SK-N-MC (cell line): ENCODE measurements around the gene TIAM1.

Experiments used
- DNase-seq: peaks from one replicate; pipeline ENCODE4 v3.0.0-alpha.2; 2011; ENCODE audit warnings: low read depth, low spot score
- H3K27ac ChIP-seq: fragments of 200-600 bp; sonication (generic); 2 replicates; pipeline ENCODE4 v1.5.1; 2016; ENCODE audit warnings: mixed run types
- H3K36me3 ChIP-seq: fragments of 200-600 bp; sonication (generic); 2 replicates; pipeline ENCODE4 v1.6.1; 2017; ENCODE audit warnings: antibody characterized with exemption, low read length, mixed read lengths; ENCODE audit not compliant: insufficient read depth
- H3K4me3 ChIP-seq: fragments of 200-600 bp; sonication (generic); 2 replicates; pipeline ENCODE4 v1.5.1; 2016
- H3K9ac ChIP-seq: fragments of 200-600 bp; sonication (generic); 2 replicates; pipeline ENCODE4 v1.8.0; 2017; ENCODE audit warnings: mixed run types, mixed read lengths; ENCODE audit not compliant: insufficient read length
- H3K9me3 ChIP-seq: fragments of 200-600 bp; sonication (generic); 2 replicates; pipeline ENCODE4 v1.6.1; 2017; ENCODE audit warnings: low read depth, mild to moderate bottlenecking, antibody characterized with exemption, low read length, moderate library complexity, mixed read lengths
- EZH2 ChIP-seq: fragments of 200-600 bp; sonication (generic); IDR thresholded peaks from one replicate; pipeline ENCODE4 v1.6.1; 2017; ENCODE audit warnings: antibody characterized with exemption
- FOXP2 ChIP-seq: optimal IDR thresholded peaks from 2 replicates; pipeline ENCODE3; 2011; ENCODE audit warnings: mild to moderate bottlenecking, moderate library complexity; ENCODE audit not compliant: insufficient read depth; ENCODE audit errors: extremely low read length, control extremely low read depth
- POLR2AphosphoS5 ChIP-seq: IDR thresholded peaks from 2 replicates; pipeline ENCODE4 v1.6.1; 2012; ENCODE audit warnings: mild to moderate bottlenecking, low read depth, low read length, borderline replicate concordance

Gene TIAM1

DNA sequence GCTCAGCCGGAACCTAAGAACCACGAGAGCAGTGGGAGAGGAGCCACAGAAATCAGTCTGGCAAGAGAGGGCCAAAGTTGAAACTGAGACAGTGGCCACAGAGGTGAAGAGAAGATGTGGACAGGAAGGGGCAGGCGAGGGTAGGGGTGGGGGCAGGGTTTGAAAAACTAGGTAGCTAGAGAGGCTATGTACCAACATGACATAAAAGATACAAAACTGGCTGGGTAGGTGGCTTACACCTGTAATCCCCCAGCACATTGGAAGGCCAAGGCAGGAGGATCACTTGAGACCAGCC is 28.4 kb upstream of the TIAM1 start:
- Histone ChIP-seq H3K9me3 (no peaks in the 10 kb centered on the region), H3K36me3 (no peaks in the 10 kb centered on the region), H3K27ac (no peak overlapping the region), H3K9ac (no peak overlapping the region), H3K4me3 (no peak overlapping the region)
- no peak for DNase-seq
- TF ChIP-seq EZH2 (no peak), POLR2AphosphoS5 (no peak), FOXP2 (no peak)

DNA sequence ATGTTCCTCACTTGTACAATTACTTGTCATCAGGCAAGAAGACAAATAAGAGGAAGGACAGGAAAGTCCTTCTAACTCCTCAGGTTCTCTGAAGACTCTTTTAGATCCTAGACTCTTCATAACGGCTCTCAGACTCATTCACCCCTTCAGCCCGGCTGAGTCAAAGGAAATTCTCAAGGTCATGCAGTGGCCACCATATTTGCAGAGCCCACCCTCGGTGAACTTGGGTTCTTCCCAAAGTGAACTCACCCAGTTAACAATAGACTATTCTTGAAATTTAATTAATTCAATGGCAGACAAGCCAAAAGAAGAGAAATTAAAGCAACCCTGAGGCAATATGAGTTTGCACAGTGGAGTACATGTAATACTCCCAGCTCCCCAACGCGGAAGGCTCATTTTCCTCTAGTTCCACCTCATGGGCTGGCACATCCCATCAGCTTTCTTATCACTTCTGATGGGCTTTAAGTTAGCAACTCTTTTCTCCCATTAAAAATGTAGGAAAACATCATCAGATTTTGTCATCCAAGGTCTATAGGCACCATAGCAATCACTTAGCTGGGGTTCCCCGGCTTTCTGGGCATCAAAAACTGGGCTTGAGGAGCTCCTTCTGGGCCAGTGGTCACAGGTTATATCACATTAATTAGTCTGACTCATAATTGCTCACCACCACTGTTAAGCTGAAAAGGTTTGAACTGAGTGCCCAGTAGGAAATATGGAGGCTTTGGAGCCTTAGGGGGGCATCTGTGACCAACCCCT is 27.8 kb upstream of the TIAM1 start:
- Histone ChIP-seq H3K36me3 (no peaks in the 10 kb centered on the region), H3K27ac (no peak overlapping the region), H3K9me3 (no peaks in the 10 kb centered on the region), H3K4me3 (no peak overlapping the region), H3K9ac (no peak overlapping the region)
- TF ChIP-seq POLR2AphosphoS5 (no peak), EZH2 (no peak), FOXP2 (no peak)
- DNase-seq: no peak

DNA sequence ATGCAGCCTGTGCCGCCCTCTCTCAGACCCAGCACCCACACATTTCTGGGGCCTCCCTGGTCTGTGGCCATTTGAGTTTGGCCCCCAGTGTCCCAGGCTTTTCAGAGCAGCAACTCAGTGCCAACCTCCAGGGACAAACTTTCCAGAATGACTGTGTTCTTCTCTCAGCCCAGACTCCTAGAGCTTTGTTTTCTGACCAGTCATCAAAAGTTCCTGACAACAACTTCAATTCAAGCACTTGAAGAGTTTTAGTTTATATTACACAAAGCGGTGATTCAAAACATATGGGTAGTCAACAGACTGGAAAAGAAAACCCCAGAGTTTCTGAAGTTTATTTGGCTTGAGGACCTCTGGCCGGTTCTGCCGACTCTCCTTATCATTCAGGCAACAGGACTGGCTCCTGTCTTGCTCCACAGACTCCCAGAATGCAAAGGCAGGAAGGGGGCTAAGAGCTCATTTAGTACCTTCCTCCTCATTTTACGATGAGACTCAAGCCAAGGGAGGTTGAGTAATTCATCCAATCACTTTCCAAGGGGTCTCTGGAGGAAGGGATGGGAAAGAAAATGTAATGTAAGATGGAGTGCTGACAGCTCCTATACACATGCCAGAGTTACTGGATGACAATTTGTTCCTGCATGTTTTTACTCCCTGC is 27.0 kb upstream of the TIAM1 start:
- no peak for DNase-seq
- H3K9me3 ChIP-seq: no peaks in the 10 kb centered on the region
- no peak for TF ChIP-seq FOXP2
- no peak for TF ChIP-seq EZH2
- TF ChIP-seq POLR2AphosphoS5: no peak
- no peaks in the 10 kb centered on the region for H3K36me3 ChIP-seq
- H3K27ac ChIP-seq: no peak overlapping the region
- no peak overlapping the region for H3K9ac ChIP-seq
- no peak overlapping the region for H3K4me3 ChIP-seq

DNA sequence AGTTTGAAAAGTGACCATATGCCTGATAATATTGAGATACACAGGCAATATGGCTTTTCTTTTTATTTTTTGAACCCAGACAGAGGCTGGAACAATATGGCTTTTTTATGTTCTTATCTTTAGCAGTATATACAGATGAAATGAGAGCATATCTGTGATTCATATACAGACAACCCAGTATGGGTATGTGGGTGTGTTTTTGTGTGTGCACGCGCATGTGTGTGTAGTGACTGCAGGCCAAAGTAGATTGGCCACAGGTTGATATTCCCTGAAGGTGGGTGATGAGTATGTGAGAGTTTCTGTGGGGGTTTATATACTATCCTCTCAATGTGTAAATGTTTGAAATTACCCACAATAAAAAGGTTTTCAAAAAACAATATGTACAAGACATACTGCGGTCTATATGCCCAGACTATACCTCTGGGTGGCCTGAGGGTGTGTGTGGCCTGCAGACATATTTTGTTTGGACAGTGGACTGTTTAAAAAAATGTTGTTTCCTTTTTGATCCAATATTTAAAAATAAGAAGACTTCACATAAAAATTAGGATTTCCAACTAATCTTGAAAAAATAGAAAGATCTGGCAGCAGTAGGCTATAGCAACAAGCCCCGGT is 26.3 kb upstream of the TIAM1 start:
- TF ChIP-seq EZH2: no peak
- Histone ChIP-seq H3K9ac (no peak overlapping the region), H3K36me3 (no peaks in the 10 kb centered on the region), H3K4me3 (no peak overlapping the region), H3K9me3 (no peaks in the 10 kb centered on the region), H3K27ac (no peak overlapping the region)
- DNase-seq: no peak

DNA sequence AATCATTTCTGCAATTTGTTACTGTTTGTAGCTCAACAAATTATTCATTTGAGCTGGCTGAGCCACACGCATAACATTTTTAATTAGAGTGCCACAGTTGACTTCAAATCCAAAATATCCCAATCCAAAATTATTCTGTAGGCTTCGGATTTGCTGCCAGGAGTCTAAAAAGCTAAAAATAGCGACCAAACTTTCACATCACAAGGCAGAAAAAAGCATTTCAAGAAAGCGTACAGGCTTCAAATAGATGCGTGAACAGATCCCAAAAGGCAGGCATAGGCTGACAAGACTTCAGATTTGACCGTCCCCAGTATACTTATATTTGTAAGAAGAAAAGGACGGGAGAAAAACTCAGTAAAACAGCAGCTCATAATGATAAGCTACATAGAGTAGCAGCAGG is 24.3 kb upstream of the TIAM1 start:
- Histone ChIP-seq H3K4me3 (no peak overlapping the region), H3K9me3 (no peaks in the 10 kb centered on the region), H3K27ac (no peak overlapping the region), H3K36me3 (no peaks in the 10 kb centered on the region), H3K9ac (no peak overlapping the region)
- no peak for TF ChIP-seq EZH2
- no peak for TF ChIP-seq FOXP2
- no peak for TF ChIP-seq POLR2AphosphoS5
- no peak for DNase-seq

DNA sequence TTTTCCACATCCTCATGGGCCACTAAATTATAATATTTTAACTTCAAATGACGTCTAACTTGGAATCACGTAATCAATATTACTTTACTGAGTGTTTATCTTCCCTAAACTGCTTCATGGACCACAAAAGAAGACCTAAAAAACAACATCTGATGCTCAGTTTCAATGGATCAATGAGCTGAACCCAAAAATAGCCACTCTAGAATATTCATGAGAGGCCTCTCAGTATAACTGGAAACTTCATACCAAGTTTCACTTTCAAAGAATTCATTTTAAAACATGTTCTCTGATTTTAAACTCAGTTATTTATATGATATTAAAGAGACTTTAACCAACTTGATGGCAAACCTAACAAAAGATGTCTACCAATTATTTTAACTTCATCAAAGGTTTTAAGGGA is 23.7 kb upstream of the TIAM1 start:
- Histone ChIP-seq H3K4me3 (no peak overlapping the region), H3K9ac (no peak overlapping the region), H3K27ac (no peak overlapping the region), H3K9me3 (no peaks in the 10 kb centered on the region), H3K36me3 (no peaks in the 10 kb centered on the region)
- DNase-seq: no peak
- TF ChIP-seq POLR2AphosphoS5 (no peak), FOXP2 (no peak), EZH2 (no peak)

DNA sequence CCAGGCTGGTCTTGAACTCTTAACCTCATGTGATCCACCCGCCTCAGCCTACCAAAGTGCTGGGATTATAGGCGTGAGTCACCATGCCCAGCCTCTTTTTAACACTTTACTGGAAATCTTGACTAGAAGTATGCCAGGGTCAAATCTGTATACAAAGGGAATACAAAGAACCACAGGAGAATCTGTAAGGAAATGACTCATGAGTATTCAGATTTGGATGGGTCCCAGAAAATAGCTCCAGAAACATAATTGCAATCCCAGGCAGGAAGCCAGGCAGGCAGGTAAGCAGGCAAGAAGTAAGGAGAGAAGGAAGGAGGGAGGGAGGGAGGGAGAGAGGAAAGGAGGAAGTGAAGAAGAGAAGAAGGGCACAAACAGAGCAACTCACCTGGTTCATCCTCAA is 22.8 kb upstream of the TIAM1 start:
- H3K36me3 ChIP-seq: no peaks in the 10 kb centered on the region
- H3K4me3 ChIP-seq: no peak overlapping the region
- no peak overlapping the region for H3K9ac ChIP-seq
- TF ChIP-seq POLR2AphosphoS5: no peak
- TF ChIP-seq FOXP2: no peak
- TF ChIP-seq EZH2: no peak
- no peak for DNase-seq
- H3K9me3 ChIP-seq: no peaks in the 10 kb centered on the region
- no peak overlapping the region for H3K27ac ChIP-seq

DNA sequence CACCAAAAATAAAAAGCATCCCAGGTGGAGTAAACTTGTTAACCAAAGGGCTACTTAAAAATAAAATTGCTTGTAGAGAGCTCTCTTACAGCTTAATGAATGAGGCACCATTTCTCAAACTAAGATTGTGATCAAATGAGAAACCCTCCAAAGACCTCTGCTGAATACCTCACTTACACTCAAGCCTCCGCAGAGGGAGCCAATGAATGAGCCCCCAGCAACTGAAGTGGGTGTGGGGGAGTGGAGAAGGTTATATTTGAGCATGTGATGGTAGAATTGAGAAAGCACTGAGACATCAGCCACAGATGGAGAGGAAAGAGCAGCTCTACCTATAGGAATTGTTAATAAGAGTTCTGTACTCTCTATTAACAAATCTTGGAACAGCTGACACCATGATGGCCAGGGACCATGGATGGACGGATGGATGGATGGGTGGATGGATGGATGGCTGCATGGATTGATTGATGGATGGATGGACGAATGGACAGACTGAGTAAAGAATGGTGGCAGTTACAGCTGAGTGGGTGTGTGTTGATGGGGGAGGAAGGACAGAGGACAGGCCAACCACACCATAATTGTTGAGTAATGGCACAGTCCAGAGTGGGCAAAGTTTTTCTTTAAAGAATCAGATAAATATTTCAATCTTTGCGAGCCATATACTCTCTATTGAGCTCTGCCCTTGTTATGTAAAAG is 20.3 kb upstream of the TIAM1 start:
- H3K9me3 ChIP-seq: no peaks in the 10 kb centered on the region
- no peak overlapping the region for H3K4me3 ChIP-seq
- TF ChIP-seq POLR2AphosphoS5 (no peak), EZH2 (no peak), FOXP2 (no peak)
- H3K27ac ChIP-seq: no peak overlapping the region
- H3K36me3 ChIP-seq: no peaks in the 10 kb centered on the region
- H3K9ac ChIP-seq: no peak overlapping the region
- no peak for DNase-seq

DNA sequence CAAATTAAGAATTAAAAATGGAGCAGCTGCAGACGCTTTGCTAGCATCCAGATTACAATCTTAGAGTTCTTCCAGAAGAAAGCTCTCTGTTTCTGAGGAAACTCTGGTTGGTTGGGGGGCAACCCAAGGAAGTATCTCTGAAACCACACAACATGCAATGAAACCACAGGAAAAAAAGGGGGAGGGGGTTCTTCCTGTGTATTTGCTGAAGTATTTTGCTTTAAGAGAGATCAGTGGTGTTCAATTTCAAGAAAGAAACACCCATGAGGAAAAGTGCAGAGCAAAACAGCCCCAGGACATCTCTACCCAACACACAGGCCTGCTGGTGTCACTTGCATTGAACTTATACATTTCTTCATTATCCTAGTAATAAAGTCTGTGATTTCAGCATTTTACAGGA is 19.7 kb upstream of the TIAM1 start:
- H3K9ac ChIP-seq: no peak overlapping the region
- DNase-seq: peak; percentile 3
- TF ChIP-seq FOXP2 (no peak), EZH2 (no peak), POLR2AphosphoS5 (no peak)
- H3K9me3 ChIP-seq: no peaks in the 10 kb centered on the region
- no peak overlapping the region for H3K4me3 ChIP-seq
- no peaks in the 10 kb centered on the region for H3K36me3 ChIP-seq
- no peak overlapping the region for H3K27ac ChIP-seq
